Superior temporal gyrus (tissue), 1 donor: ENCODE results near the gene ANKLE1.
"Not testable (repeated sequence)": the region's sequence is repeated elsewhere in the genome, so short reads cannot be mapped to it uniquely, and the experiment has no call there.

Experiments
- DNase-seq: peaks from one replicate; pipeline ENCODE4 v3.0.0-alpha.2; 2016; ENCODE audit errors: extremely low spot score

Gene ANKLE1

GRCh38 chr19:17248011-17248776, 33.5 kb upstream of the ANKLE1 start:
- DNase-seq: no peak

GRCh38 chr19:17249887-17250548, 31.7 kb upstream of the ANKLE1 start:
- no peak for DNase-seq

- no peak for DNase-seq
Observed at GRCh38 chr19:17254636-17255035, 27.1 kb upstream of the ANKLE1 start.

- DNase-seq: no peak
Observed at GRCh38 chr19:17255150-17255621, 26.5 kb upstream of the ANKLE1 start.

GRCh38 chr19:17256130-17256529, 25.6 kb upstream of the ANKLE1 start:
- no peak for DNase-seq

- DNase-seq: no peak
Observed at GRCh38 chr19:17259118-17259780, 22.5 kb upstream of the ANKLE1 start.

- DNase-seq: no peak
Observed at GRCh38 chr19:17259934-17260333, 21.8 kb upstream of the ANKLE1 start.

- peak; percentile 31 for DNase-seq
Observed at GRCh38 chr19:17260842-17261325, 20.8 kb upstream of the ANKLE1 start.

- no peak for DNase-seq
Observed at GRCh38 chr19:17262557-17262956, 19.1 kb upstream of the ANKLE1 start.

GRCh38 chr19:17263712-17264640, 17.7 kb upstream of the ANKLE1 start:
- no peak for DNase-seq

- DNase-seq: no peak
Observed at GRCh38 chr19:17264641-17264979, 17.1 kb upstream of the ANKLE1 start, which contains the start of gene USHBP1. TSS of gene USHBP1 (minus strand) at chr19:17264745. CDS start at chr19:17264299, 446 bp downstream.

GRCh38 chr19:17266026-17266425, 15.7 kb upstream of the ANKLE1 start:
- DNase-seq: no peak

GRCh38 chr19:17266589-17266974, 15.1 kb upstream of the ANKLE1 start:
- no peak for DNase-seq

- DNase-seq: peak; percentile 99
Observed at GRCh38 chr19:17266975-17267788, 14.5 kb upstream of the ANKLE1 start, which contains the start of gene BABAM1. TSS of gene BABAM1 (plus strand) at chr19:17267443. CDS start at chr19:17268807, 1,364 bp downstream.

- DNase-seq: no peak
Observed at GRCh38 chr19:17268754-17269153, 12.9 kb upstream of the ANKLE1 start.

- DNase-seq: not testable (repeated sequence)
Observed at GRCh38 chr19:17274892-17275291, 6.8 kb upstream of the ANKLE1 start.

GRCh38 chr19:17275441-17276175, 6.1 kb upstream of the ANKLE1 start:
- no peak for DNase-seq

GRCh38 chr19:17279436-17279835, 2.3 kb upstream of the ANKLE1 start:
- no peak for DNase-seq

- DNase-seq: peak; percentile 76
Observed at GRCh38 chr19:17282488-17283125, 906 bp downstream of the ANKLE1 start.
